ENCODE measurements around the gene ARGLU1. TPM values are rescaled to one million over a fixed set of nuclear protein-coding genes. Genes with fewer than 3 reads are reported as not detected.

The ARGLU1 gene
- total RNA-seq, 1 donor from 2014 or later = 26.0 TPM

GRCh38 chr13:106591299-106591698 is 23.4 kb upstream of the ARGLU1 start:
- ATAC-seq (no peak), DNase-seq (ENCODE audit: missing footprints) (no peak)
- intact Hi-C loops (cut with DNase I) = no loop called here

GRCh38 chr13:106589716-106590115 is 21.8 kb upstream of the ARGLU1 start:
- no peak for DNase-seq (ENCODE audit: missing footprints)
- intact Hi-C loops (cut with DNase I) = no loop called here
- ATAC-seq = no peak

GRCh38 chr13:106588367-106588766 is 20.4 kb upstream of the ARGLU1 start:
- intact Hi-C loops (cut with DNase I) = no loop called here
- DNase-seq (ENCODE audit: missing footprints) (no peak), ATAC-seq (no peak)

GRCh38 chr13:106587787-106588186 is 19.9 kb upstream of the ARGLU1 start:
- DNase-seq (ENCODE audit: missing footprints) (no peak), ATAC-seq (no peak)
- intact Hi-C loops (cut with DNase I) = no loop called here

- intact Hi-C loops (cut with DNase I) = no loop called here
- ATAC-seq (no peak), DNase-seq (ENCODE audit: missing footprints) (no peak)
These were observed 18.8 kb upstream of the ARGLU1 start for GRCh38 chr13:106586648-106587166.

GRCh38 chr13:106581225-106581624 is 13.3 kb upstream of the ARGLU1 start:
- ATAC-seq = no peak
- intact Hi-C loops (cut with DNase I) = no loop called here
- no peak for DNase-seq (ENCODE audit: missing footprints)

GRCh38 chr13:106575896-106576295 is 8.0 kb upstream of the ARGLU1 start:
- DNase-seq (ENCODE audit: missing footprints) = no peak
- ATAC-seq = no peak
- intact Hi-C loops (cut with DNase I) = no loop called here

- DNase-seq (ENCODE audit: missing footprints) = peak; percentile 74
- intact Hi-C loops (cut with DNase I) = no loop called here
- ATAC-seq = peak; percentile 47
These were observed 5.9 kb upstream of the ARGLU1 start for GRCh38 chr13:106573868-106574267.

- intact Hi-C loops (cut with DNase I) = no loop called here
- peak; percentile 22 for ATAC-seq
- no peak for DNase-seq (ENCODE audit: missing footprints)
These were observed 5.4 kb upstream of the ARGLU1 start for GRCh38 chr13:106573284-106573846.

GRCh38 chr13:106570299-106570852 is 2.4 kb upstream of the ARGLU1 start:
- DNase-seq (ENCODE audit: missing footprints) = peak; percentile 86
- intact Hi-C loops (cut with DNase I) = no loop called here

GRCh38 chr13:106569233-106570095 is 1.5 kb upstream of the ARGLU1 start:
- DNase-seq (ENCODE audit: missing footprints) (no peak), ATAC-seq (no peak)
- intact Hi-C loops (cut with DNase I) = no loop called here

More at GRCh38 chr13:106570299-106570852, 2.4 kb upstream of the ARGLU1 start:
- peak; percentile 43 for ATAC-seq

- intact Hi-C loops (cut with DNase I) = no loop called here
- peak; percentile 1 for ATAC-seq
- DNase-seq (ENCODE audit: missing footprints) = no peak
These were observed 514 bp upstream of the ARGLU1 start for GRCh38 chr13:106568299-106569003.

- DNase-seq (ENCODE audit: missing footprints) = peak; percentile 71
These were observed 1.1 kb downstream of the ARGLU1 start for GRCh38 chr13:106566641-106567473.

GRCh38 chr13:106565127-106565775 is 2.7 kb downstream of the ARGLU1 start:
- DNase-seq (ENCODE audit: missing footprints) (no peak), ATAC-seq (no peak)
- intact Hi-C loops (cut with DNase I) = no loop called here

More at GRCh38 chr13:106566641-106567473, 1.1 kb downstream of the ARGLU1 start:
- ATAC-seq = peak; percentile 72
- intact Hi-C loops (cut with DNase I) = loop anchor here (1.0 kb wide), 1 partner anchor 32 kb away; the partner anchor contains the start of gene EFNB2

- intact Hi-C loops (cut with DNase I) = no loop called here
- DNase-seq (ENCODE audit: missing footprints) = no peak
- ATAC-seq = no peak
These were observed 5.6 kb downstream of the ARGLU1 start for GRCh38 chr13:106562301-106562700.

GRCh38 chr13:106561551-106562170 is 6.3 kb downstream of the ARGLU1 start:
- intact Hi-C loops (cut with DNase I) = no loop called here
- DNase-seq (ENCODE audit: missing footprints) = no peak
- peak; percentile 56 for ATAC-seq

- no peak for DNase-seq (ENCODE audit: missing footprints)
- intact Hi-C loops (cut with DNase I) = no loop called here
These were observed 7.1 kb downstream of the ARGLU1 start for GRCh38 chr13:106560821-106561220.

More at GRCh38 chr13:106560821-106561220, 7.1 kb downstream of the ARGLU1 start:
- ATAC-seq = no peak
